Measurements from ENCODE around the gene DDRGK1.
"Not testable (repeated sequence)": the region's sequence is repeated elsewhere in the genome, so short reads cannot be mapped to it uniquely, and the experiment has no call there.

The DDRGK1 gene

DNA sequence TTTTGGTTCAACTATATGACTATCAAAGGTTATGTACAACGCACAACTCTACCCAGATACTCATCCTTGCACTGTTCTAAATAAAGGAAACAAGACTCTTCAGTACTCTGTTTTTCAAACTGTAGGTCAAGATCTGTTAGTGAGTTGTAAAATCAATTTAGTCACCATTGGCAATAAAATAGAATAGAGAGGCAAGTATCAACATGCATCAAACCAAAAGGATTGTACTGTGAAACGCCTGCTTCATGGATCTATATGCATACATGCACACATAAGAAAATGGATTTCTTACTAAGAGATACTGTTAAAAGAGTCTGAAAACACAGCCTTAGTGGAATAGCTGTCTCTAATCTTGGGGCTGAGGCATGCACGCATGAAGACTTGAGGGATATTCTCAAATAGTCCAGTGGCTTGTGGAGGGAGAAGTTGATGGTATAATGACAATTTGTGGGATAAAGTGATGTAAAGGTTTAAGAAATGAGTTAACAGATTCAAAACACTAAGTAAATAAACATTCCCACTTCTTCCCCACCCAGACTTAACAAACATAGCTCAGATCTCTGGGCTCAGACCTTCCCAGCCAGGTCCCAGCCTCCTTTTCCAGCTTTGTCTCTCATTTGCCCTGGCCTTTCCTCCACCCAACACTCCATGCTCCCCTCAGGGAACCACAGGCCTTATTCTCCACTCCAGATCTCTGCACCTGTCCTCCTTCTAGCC is 20.4 kb downstream of the DDRGK1 start:
- no peak for DNase-seq (ENCODE audit: low read depth, low spot score)

DNA sequence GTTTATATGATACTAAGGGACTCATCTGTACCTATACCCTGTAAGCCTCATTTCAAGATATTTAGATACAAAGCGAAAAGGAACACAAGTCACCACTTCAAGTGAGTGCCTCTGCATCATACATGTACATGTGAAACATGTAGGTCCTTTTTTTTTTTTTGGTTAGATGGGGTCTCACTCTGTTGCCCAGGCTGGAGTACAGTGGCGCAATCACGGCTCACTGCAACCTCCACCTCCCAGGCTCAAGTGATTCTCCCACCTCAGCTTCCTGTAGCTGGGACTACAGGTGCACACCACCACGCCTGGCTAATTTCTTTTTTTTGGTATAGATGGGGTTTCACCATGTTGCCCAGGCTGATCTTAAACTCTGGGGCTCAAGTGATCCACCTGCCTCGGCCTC is 22.1 kb downstream of the DDRGK1 start:
- not testable (repeated sequence) for DNase-seq (ENCODE audit: low read depth, low spot score)

DNA sequence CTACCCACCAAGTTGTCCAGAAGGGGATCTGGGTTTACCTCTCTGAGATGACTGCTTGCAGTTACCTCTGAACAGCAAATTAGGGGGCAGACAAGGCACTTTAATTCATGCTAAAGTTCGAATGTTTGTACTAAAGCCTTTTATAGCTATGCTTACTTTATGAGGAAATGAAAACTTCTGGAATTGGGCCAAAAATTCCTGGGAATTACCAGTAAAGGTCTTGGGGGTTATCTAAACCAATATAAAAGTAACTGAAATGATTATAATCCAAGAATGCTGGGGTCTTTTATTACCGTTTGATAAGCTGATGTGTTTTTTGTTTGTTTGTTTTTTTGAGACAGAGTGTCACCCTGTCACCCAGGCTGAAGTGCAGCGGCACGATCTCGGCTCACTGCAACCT is 23.2 kb downstream of the DDRGK1 start:
- DNase-seq (ENCODE audit: low read depth, low spot score): no peak

DNA sequence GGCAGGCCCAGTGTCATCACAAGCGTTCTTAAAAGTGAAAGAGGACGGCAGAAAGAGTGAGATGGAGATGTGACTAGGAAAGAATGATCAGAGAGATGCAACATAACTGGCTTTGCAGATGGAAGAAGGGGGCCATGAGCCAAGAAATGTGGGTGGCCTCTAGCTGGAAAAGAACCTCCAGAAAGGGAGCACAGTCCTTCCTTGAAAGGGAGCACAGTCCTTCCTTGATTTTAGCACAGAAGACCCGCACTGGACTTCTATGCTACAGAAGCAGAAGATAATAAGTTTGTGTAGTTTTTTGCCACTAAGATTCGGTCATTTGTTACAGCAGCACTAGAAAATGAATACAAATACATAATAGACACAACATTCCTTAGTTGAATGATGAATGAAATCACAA is 24.2 kb downstream of the DDRGK1 start:
- DNase-seq (ENCODE audit: low read depth, low spot score): no peak

DNA sequence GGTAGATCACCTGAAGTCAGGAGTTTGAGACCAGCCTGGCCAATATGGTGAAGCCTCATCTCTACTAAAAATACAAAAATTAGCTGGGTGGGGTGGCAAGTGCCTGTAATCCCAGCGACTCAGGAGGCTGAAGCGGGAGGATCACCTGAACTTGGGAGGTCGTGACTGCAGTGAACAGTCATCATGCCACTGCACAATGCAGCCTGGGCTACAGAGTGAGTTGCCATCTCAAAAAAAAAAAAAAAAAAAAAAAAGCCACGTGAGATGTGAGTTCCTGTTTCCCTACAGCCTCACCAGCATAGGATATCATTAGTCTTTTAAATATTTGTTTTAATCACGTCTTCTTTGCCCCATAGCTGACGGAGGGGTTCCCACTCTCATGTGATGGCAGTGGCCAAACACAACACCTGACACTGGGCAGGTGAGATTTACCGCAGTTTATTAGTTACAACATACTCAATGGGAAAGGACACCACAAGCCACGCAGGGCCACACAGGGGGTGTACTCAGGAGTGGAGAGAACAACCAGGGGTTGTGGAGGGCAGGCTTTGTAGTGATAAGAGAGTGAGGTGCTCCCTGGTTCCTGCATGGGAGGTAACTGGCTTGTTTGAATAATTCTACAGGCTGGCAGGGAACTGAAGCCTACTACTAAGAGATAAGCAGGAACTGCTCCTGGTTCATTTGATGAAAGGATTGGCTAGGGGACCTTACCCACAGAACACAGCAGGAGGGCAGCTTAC is 26.6 kb downstream of the DDRGK1 start:
- DNase-seq (ENCODE audit: low read depth, low spot score): no peak

DNA sequence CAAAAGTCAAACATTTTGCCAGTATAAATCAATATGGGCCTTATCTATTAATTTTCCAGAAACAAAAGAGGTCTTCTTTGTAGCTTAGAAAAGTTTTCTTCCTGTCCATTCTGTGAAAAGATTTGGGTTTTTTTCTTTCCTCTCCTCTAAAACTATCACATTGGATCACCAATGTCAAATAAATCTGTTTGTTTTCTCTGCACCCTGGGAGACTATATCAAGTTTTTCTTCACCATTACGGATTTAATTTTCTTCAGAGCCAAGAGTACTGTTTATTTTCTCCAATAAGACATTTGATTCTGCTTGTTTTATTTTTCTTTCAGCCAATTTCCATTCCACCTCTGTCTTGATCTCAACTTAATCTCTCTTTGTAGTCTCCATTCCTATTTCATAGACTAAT is 29.2 kb downstream of the DDRGK1 start:
- no peak for DNase-seq (ENCODE audit: low read depth, low spot score)

DNA sequence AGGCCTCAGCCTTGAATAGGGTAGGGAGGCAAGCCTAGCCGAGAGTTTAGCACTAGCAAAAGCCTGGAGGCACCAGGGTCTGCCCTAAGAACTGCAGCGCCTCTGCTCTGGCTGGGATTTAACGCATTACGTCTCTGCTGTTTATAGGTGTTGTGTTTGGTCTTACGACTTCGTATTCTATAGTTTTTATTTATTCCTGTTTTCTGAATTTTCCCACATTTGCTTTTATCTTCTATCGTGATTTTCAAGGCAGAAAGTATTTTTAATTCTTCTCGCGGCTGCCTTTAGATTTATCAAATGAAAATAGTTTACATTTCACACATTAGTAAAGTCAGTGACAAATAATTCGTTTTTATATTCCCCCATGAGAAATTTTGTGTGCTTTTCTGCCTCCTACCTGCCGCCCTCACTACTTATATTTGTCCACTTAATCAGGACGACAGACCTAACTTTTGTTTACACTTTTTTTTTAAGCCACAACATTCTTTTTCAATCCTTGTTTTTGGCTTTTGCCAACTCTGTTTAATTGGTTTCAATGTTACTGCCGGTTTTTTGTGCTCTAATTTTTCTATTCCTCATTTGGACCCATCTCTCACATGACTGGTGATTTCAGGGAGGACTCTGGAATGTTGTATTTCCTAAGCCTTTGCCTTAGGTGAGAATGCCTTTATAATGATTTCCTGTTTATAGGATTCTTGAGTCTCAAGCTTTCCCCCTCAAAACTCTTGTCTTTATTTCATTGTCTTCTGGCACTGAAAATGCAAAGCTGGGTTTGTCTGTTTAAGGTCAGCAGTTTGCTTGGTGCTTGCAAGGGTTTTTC is 29.8 kb downstream of the DDRGK1 start:
- DNase-seq (ENCODE audit: low read depth, low spot score): no peak

DNA sequence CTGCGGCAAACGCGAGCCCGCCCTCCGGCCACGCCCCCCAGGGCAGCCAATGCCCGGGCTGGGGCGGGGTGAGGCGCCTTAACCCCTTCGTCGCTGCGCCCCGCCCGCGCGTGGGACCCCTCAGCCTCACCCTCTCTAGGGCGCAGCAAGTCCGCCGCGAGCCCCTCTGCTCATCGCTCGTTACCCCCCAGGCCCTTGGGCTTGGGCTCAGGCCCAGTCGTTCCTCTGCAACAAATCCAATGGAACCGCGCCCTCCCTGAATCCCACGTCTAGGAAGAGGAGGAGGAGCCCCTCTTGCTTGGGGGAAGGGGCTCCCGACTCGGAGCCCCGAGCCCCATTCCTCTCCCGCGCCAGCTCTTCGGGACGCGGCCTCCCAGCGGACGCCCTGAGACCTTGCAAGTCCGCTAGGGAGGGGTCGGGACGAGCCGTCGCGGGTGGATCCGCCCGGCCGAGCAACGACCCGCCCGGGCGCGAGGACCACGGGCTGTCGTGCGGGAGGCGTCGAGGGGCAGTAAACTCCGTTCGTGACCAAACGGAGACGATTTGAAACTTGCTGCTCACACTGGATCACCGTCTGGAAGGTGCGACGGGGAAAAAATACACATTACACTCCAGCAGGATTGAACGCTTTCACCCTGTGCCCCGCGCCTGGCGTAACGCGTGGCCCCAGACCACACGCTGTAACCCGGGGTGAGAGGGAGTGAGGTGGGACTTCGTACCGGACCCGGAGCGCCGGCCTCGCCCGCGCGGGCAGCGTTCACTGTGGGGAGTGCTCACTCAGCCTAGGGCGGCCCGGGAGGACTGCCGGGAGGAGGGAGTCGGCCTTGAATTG is 30.7 kb downstream of the DDRGK1 start:
- DNase-seq (ENCODE audit: low read depth, low spot score): no peak

DNA sequence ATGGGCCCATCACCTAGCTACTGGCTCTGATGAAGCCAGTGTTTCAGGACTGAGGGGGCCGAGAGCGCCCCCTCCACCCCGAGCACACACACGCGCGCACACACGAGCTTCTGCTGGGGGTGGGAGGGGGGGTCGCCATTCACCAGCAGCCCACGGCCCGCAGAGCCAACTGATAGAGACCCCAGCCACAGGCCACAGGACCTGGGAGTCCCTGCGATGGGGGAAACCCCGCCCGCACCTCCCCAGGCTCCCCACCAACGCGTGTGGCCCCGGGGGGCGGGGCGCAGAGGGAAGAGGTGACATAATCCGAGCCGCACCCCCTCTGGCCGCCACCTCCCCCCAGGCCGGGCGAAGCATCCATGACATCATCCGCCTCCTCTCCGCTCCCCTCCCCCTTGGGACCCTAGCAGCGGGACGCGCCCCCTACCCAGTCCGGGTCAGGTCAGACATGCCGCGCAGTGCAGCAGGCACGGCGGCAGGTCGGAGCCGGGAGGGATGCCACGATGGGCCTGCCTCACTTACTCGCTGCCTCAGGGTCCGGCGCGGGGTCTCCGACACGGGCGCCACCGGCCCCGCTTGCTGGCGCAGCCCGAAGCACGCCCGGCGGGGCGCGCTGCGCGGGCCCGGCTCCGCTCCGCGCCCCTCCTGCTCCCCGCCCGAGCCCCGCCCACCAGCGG is 31.4 kb downstream of the DDRGK1 start, which contains the start of gene LZTS3:
Gene LZTS3, minus strand, starts transcription at position 617 of the 677 bp plus-strand sequence. CDS start 6,386 bp downstream, outside the sequence.
- DNase-seq (ENCODE audit: low read depth, low spot score): no peak

DNA sequence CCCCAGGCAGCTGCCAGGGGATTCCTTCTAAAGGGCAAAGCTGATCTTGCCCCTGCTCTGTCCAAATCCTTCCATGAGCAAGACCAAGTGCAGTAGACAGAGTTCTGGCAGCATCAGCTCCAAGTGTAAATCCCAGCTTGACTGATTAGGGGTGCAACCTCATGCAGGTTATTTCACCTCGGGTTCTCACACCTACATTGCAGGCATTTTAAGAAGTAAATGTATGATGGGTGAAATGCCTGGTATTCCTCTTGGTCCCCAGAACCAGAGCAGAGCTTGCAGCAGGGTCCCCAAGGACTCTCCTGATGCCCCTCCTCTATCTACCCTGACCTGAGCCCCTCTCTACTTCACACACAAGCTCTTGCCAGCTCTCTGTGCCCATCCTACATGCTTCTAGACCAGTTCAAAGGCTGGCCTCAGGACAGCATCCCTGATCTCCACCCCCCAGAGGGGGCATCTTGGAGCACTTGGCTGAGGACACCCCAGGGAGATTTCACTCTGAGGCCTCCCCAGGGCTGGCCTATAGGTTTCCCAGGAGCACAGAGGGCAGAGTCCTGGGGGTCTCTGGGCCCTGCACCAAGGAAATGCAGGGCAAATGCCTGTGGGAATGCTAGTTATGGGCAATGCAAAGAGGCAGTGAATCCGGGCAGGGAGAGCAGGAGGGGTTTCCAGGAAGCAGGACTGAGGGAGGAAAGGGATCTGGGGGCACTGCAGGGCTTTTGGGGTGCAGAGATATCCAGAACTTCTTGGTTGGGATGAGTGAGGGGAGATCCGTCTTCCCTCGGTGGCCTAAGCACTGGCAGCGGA is 32.2 kb downstream of the DDRGK1 start:
- DNase-seq (ENCODE audit: low read depth, low spot score): no peak

DNA sequence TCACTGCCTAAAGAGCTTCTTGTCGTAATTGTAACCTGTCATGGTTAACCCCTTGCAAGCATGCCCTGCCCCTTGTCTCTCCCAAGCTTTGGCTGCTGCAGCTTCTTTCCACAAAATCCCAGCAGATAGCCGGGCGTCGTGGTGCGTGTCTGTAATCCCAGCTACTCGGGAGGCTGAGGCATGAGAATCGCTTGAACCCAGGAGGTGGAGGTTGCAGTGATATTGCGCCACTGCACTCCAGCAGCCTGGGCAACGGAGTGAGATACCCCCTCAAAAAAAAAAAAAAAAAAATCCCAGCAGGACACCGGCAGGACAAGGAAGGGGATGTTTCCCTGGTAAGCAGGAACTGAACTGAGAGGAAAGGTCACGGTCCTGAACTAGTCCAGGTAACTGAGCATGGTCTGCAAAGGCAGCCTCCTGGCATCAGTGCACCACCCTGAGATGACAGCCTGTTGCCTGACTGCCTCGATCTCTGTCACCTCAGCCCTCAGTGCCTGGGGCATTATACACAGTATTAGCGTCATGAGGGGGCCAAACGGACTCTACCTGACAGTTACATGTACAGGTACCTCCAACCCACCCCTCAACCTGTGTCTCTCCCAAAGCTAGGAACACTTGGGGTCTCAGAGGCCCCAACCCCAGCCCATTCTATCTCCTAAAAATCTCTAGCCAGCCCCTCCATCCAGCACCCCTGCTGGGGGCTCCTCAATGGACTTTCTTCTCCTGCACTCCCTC is 32.9 kb downstream of the DDRGK1 start:
- no peak for DNase-seq (ENCODE audit: low read depth, low spot score)

DNA sequence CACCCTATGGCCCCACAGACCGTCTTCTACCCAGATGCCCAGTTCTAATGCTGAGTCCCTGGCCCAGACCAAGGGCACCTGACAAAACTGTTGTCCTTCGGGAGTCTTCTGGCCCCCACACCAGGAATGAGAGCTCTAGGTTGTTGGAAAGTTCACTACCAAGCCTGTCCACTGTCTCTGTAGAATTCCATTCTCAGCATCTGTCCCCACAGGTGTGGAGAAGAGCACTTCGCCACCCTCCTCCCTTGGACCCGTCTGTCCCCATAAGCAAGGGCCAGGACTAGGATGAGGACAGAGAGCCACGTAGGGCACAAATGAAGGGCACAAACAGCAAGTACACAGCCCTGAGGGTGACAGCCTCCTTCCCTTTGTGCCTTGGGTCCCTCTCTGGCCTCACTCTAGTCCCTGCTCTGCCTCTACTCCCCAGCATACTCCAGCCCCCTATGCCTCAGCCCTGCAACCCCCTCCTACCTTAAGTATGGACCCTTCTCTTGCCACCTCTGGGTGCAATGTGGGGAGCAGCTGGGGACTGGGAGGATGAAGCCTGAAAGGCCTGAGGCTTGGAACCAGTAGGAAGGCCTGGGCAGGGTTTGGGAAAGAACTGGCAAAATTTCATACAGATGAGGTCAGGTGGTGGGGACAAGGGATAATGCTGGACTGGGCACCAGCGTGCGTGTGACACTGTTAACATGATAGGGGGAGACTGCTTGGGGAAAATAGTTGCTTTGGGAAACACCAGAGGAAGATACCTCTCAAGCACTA is 35.5 kb downstream of the DDRGK1 start:
- DNase-seq (ENCODE audit: low read depth, low spot score): no peak

DNA sequence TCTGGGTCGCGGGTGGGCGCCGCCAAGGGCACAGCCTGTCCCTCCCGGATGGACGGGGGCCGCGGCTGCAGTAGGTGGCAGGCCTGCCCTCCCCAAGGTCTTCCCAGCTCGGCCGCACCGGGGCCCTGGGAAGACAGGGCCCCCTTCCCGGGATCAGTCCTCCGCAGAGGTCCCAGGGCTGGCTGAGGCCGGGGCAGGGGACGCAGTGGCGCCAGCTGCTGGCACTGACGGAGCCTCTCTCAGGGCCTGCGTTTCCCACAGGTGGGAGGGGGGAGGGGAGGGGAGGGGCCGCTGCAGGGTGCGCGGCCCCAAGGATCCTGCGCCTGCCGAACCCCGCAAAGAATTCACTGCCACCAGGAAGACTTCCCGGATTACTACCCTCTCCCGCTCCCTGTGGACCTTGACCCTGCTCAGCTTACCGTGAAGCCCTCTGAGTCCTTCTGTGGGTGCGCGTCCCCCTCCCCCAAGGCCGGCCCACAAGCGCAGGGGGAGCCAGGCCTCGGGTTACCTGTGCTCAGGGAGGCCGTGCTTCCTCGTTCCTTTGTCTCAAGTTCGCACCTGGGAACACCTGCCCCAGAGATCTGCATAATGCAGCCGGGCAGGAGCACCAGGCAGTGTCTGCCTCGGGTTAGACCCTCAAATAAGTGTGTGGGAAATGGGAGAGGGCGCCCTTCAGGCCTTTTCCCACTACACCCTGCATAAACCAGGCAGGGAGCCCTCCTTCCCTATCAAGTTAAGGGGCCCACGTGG is 36.2 kb downstream of the DDRGK1 start:
- no peak for DNase-seq (ENCODE audit: low read depth, low spot score)

DNA sequence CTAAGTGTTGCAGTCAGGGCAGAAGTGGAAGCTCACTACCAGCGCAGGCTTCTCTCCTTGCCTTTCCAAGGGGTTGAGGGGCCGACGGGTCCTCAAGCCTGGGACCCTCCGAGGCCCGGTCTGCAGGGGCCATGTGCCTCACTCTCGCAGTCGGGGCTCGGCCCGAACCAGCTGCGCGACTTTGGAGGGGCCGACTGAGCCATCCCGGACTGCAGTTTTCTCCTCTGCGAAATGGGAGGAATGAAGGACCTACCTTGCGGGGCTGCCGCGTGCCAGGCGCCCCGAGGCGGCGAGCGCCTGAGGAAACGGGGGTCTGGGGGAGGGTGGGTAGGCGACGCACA is 36.8 kb downstream of the DDRGK1 start:
- no peak for DNase-seq (ENCODE audit: low read depth, low spot score)

DNA sequence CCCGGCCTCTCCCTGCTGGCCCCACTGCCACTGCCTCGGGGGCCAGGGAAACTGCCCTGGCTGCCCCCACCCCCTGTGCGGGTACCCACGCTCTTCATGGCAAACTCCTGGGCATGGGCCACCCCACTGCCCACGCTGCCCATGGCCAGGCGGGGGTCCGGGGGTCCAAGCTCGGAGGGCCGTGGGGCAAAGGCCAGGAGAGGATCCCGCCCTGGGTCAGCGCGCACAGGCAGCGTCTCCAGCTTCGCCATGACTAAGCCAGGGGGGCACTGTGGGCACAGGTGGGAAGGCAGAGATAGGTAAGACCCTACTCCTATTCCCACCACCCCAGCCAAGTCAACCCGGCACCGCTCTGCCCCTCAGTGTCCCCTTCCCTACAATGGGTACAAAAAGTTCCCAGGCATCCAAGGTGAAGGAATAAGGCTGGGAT is 37.6 kb downstream of the DDRGK1 start:
- DNase-seq (ENCODE audit: low read depth, low spot score): no peak

DNA sequence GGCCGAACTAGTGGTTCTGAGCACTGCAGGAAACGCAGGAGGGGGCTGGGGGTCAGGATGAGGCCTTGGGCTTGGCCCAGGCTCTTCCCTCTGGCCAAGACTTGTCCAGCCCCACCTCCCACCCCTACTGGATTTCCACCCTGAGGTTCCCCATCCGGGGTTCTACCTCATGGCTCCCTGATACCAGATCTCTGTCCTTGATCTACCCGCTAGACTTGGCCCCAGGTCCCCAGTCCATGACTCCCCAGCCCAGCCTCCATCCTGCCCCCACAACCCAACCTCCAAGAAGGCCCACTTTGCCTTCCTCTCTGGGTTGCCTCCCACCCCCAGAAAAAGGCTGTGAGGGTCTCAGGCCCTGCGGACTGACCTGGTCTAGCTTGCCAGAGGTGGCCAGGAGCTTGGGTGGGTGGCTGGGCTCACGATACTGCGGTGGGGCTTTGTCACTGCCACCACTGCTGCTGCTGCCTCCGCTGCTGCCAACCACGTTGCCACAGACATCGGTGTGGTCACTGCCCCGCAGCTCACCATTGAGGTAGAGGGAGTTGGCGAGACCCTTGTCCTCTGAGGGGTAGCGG is 38.1 kb downstream of the DDRGK1 start:
- no peak for DNase-seq (ENCODE audit: low read depth, low spot score)

DNA sequence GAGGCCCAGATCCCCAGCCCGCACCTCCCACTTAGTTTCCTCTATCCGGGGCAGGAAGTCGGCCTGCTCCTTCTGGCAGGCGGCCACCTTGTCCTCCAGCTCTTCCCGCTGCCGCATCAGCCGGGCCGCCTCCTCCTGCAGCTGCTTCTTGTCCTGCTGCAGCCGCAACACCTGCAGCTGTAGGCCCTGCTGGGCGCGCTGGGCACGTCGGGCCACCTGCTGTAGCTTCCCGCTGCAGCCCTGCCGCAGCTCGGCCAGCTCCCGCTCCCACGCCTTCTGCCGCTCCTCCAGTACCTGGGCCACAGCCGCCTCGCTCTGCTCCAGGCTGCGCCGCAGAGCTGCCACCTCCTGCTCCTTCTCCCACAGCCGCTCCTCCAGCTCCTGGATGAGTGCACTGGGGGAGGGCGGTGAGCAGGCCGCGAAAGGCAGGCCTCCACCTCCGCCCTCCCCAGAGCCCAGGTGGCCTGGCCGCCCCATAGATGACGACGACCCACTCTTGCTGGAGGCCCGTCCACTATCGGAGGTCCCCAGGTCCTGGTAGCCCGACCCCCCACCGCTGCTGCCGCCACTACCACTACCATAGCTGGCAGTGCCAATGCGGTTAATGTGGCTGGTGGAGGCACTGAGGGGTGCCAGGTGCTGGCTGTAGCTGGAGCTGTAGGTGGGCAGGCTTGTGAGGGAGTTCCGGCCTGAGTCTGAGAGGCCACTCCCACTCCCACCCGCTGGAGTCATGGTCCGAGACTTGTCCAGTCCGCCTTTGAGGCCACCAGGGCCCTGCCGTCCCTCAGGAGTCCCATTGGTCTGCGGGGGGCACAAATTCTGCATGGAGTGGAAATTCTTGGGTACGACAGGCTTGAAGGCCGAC is 38.8 kb downstream of the DDRGK1 start:
- DNase-seq (ENCODE audit: low read depth, low spot score): no peak

All from iPS DF 19.7 (cell line).